ENCODE data around the gene PAGE2B. TPM values are rescaled to one million over a fixed set of nuclear protein-coding genes. Genes with fewer than 3 reads are reported as not detected.

The PAGE2B gene
- total RNA-seq, 1 donor: not detected

DNA sequence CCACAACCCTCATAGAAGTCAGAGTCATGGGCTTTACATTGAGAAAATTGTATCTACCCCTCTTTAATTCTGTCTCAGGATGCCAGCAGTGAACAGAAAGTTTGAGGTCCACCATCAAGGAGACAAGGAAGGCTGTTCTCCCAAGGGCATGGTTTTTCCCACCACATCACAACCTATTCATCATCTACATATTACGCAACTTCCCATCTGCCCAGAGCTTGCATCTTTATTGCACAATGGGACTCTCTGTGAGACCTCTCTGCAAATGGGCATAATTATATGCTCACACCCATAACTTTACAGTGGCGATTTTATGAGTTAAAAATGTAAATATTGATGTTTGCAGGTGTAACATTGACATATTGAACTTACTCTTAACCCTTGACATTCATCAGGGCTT, 52.9 kb downstream of the PAGE2B start:
- H3K4me3 ChIP-seq (ENCODE audit: low read length): no peak overlapping the region
- H3K27me3 ChIP-seq (ENCODE audit: insufficient read depth, low read length): no peaks in the 10 kb centered on the region
- no peaks in the 10 kb centered on the region for H3K4me1 ChIP-seq (ENCODE audit: insufficient read depth, low read length)
- no peaks in the 10 kb centered on the region for H3K9me3 ChIP-seq (ENCODE audit: low read depth, low read length)

Other genes with a start within 250 kb of the PAGE2B start
- gene TRO, start 154.2 kb upstream of the PAGE2B start, total RNA-seq: 0.73 TPM
- gene PFKFB1, start 80.8 kb upstream of the PAGE2B start, total RNA-seq: 0.42 TPM
- 4.4 TPM for gene APEX2, start 74.7 kb upstream of the PAGE2B start, total RNA-seq
- 2.4 TPM for gene ALAS2, start 44.1 kb upstream of the PAGE2B start, total RNA-seq
- gene PAGE2, start 14.0 kb downstream of the PAGE2B start, total RNA-seq: not detected
- 1.5 TPM for gene PAGE5, start 145.3 kb downstream of the PAGE2B start, total RNA-seq
- not detected for gene PAGE3, start 189.9 kb downstream of the PAGE2B start, total RNA-seq

All from mononuclear cell (primary cell).